Subcutaneous adipose tissue (tissue), 4 donors: ENCODE data around the gene POU2F1. TPM values are rescaled to one million over a fixed set of nuclear protein-coding genes. Genes with fewer than 3 reads are reported as not detected.

Experiments used
- total RNA-seq, 4 donors: library from RNA; depleted of rRNA; stranded (reverse); fragments of >200 nt; gene quantifications; one replicate each; pipeline ENCODE4 v1.1.0, GENCODE V29; 2016
- TF ChIP-seq, protein P1 (sequence below): fragments of 450-650 bp; IDR thresholded peaks from one replicate; pipeline ENCODE4 v1.5.1; 2016; ENCODE audit warnings: low read depth, mild to moderate bottlenecking, control low read depth, antibody characterized with exemption, moderate library complexity

POU2F1 gene
- total RNA-seq, 4 donors from 2014 or later = 17.1 to 40.6 (median 20.5) TPM

DNA sequence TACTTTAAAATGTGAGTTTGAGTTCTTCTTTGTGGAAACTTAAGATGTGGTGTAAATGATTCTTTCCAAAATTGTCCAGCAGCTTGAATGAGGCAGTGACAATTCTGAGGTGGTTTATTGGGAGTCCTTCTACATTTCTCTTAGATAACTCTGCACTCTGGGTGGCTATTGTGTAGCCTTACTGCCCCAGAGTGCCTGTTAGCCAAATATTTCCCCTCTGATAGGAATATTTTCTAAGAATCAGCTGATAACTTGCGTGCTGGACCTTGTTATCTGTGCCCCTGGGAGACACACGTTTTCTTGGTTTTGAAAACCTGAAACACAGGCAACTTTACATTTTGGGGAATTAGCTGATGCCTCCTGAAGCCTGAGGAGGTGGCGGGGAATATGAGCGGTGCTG is 206.0 kb downstream of the POU2F1 start:
- TF ChIP-seq, protein P1, sequence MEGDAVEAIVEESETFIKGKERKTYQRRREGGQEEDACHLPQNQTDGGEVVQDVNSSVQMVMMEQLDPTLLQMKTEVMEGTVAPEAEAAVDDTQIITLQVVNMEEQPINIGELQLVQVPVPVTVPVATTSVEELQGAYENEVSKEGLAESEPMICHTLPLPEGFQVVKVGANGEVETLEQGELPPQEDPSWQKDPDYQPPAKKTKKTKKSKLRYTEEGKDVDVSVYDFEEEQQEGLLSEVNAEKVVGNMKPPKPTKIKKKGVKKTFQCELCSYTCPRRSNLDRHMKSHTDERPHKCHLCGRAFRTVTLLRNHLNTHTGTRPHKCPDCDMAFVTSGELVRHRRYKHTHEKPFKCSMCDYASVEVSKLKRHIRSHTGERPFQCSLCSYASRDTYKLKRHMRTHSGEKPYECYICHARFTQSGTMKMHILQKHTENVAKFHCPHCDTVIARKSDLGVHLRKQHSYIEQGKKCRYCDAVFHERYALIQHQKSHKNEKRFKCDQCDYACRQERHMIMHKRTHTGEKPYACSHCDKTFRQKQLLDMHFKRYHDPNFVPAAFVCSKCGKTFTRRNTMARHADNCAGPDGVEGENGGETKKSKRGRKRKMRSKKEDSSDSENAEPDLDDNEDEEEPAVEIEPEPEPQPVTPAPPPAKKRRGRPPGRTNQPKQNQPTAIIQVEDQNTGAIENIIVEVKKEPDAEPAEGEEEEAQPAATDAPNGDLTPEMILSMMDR = no peak

DNA sequence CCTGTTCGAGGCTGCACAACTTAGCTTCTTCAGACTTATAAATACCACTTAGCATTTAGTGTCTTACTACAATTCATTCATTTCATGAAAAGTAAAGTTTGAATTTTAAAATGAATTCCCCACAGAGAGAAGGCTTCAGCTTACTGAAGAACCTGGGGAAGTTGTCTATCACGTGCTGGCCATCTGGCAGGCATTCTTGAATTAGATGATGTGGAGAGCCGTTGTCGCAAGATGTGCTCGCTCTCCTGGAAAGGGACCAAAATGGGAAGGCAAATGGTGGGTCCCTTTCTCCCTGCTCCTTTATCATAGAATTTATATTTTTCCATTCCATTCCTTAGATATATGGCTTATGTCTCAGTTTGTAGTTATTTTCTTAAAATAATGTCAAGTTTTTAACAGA is 207.2 kb downstream of the POU2F1 start:
- TF ChIP-seq, protein P1 = no peak

DNA sequence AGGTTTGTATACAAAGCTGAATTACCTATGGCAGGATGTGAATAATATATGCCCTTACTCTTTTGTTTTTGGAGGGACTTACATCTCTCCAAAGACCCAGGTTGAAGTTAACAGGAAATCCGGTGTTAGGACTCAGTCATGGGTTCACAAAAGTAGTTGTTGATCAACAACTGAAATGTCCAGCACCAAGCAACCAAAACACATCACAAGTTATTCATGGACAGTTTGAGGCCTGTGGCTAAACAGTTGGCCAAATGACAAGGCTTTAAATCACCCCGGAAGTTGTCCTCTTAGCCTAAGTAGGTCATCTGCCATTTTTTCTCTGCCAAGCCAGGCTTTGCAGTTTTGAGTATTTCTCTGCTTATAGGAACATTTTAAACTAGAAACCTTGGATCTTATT is 207.7 kb downstream of the POU2F1 start:
- TF ChIP-seq, protein P1 = no peak

DNA sequence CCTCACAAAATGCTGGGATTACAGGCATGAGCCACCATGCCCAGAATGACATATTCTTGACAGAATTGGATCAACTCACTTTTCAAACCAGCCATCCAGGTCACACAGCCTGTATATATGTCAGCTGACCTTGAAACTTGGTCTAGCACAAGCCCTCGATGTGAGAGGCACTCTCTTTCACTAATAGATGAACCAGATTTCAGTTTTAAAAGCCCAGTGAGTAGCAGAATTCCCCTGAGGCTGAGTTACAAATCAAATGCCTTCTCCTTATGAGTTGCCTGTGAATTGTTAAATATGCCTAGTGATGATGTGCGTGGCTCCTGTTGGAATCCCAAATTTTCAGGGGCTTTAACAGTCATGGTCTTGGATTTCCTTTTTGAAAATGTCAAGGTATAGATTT is 208.9 kb downstream of the POU2F1 start:
- TF ChIP-seq, protein P1 = no peak

DNA sequence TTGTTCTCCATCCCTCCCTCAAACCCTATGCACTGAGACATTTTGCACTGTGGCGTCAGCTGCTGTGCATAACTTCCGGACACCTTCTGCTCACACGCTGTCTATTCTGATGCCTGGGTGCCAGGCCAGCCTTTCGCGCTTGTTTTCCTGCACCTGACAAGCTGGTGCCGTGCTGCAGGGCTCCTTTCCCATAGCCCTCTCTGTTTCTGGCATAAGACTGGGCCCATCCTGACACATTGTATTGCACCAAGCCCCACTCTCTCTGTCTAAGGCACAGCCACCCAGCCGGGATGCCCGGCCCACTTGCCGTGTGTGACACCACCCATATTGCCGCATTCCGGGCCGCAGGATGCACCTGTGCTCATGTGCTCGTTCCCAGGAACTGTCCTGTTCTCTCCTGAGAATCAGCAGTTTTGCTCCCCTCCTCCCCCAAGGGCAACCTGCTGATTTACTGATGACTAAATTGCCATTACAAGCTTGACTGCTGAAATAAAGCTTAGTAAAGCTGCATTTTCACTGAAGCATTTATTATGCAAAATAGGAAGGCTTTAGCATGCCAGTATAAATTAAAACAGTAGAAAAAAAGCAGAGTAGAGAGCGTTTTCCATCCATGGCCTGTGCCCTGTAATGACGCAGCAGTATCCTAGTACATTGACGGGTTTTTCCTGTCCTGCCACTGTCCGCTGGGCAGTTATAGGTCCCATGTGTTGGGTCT is 209.6 kb downstream of the POU2F1 start:
- TF ChIP-seq, protein P1 = no peak

DNA sequence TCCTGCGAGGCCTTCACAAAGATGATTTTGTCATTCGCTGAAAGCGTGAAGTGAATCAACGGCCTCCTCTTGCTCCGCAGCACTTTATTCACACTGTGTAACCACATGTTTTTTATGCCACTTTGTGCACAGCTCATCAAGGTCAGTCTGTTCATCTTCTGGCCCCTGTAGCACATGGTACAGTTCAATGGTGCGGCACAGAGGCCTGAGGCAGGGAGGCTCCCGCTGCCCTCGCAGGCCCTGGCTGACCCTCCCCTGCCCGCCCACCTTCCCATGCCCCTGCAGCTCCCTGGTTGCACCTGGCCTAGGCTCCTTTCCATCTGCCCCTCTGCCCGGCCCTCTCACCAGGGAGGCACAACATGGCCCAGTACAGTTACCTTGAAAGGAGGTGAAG is 210.2 kb downstream of the POU2F1 start:
- TF ChIP-seq, protein P1 = no peak

DNA sequence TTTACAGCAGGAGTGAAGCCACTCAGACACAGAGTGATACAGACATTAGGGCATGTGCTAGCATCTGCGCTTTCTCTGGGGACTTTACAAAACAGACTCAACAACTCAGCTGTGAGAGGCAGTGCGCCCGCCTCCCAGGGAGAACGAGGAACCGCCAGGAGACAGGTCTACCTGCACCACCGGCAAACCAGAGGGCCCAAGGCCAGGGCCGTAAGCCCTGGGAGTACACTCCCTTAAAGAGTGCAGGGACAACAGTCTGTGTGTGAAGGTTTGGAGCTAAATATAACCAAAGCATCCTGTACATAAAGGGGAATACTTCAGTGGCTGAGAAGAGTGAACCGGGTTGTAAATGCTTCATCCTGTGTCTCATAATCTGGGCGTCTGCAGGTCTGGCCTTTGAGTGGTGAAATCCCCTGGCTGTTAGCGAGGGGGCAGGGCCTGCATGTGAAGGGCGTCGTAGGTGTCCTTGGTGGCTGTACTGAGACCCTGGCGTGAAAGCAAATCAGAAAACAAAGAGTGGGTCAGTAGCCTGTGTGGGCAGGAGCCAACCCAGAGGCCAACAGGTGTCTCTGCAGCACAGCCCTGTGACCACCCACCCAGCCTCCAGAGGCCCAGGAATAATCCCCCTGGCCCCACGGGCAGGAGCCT is 210.7 kb downstream of the POU2F1 start:
- TF ChIP-seq, protein P1 = no peak
